Peyer's patch (tissue), 4 donors: ENCODE results near the gene CELF4.

Source experiments
- POLR2A ChIP-seq, 2 donors: fragments of 450-650 bp; IDR thresholded peaks; one replicate each; pipeline ENCODE4 v1.5.1; 2017; ENCODE audit warnings: antibody characterized with exemption in 2 of 2, mild to moderate bottlenecking in 2 of 2, moderate library complexity in 2 of 2
- TF ChIP-seq, protein P1 (sequence below), 6 experiments: fragments of 450-650 bp in 4 of 6; fragments of 200-600 bp in 2 of 6; sonication (generic) in 1 of 6; IDR thresholded peaks; one replicate each; pipeline ENCODE4 v1.5.1; 2017 to 2019; ENCODE audit warnings: antibody characterized with exemption in 6 of 6, mild to moderate bottlenecking in 3 of 6, moderate library complexity in 1 of 6

DNA sequence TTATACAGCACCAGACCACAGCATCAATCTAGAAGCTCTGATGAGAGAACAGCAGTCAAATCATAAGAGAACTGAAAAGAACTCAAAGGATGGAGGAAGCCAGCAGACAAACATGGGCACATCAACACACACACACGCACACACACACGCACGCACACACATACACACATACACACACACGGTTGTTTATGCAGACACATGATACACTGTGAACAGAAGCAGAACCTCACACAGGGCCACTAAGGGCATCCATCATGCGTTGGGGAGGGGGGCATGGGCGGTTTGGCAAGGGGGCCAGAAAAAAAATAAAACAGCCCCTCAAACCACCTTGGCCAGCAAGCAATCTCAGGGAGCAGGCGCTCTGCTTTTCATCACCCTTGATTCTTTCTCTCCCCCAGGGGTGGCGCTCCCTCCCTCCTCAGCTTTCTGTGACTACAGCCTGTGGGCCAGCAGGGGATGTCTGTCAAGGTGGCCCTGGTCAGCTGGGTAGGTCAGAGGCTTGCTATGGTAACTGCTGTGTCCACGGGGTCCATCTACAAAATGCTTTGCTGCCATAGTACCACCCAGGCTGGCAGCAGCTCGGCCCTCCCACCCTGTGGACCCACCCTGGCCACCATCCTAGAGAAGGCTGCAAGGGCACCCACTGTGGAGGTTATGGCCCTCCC is 318.0 kb downstream of the CELF4 start:
- TF ChIP-seq POLR2A (IDR thresholded peaks at IDR 0.05), result no peak
- TF ChIP-seq, protein P1, sequence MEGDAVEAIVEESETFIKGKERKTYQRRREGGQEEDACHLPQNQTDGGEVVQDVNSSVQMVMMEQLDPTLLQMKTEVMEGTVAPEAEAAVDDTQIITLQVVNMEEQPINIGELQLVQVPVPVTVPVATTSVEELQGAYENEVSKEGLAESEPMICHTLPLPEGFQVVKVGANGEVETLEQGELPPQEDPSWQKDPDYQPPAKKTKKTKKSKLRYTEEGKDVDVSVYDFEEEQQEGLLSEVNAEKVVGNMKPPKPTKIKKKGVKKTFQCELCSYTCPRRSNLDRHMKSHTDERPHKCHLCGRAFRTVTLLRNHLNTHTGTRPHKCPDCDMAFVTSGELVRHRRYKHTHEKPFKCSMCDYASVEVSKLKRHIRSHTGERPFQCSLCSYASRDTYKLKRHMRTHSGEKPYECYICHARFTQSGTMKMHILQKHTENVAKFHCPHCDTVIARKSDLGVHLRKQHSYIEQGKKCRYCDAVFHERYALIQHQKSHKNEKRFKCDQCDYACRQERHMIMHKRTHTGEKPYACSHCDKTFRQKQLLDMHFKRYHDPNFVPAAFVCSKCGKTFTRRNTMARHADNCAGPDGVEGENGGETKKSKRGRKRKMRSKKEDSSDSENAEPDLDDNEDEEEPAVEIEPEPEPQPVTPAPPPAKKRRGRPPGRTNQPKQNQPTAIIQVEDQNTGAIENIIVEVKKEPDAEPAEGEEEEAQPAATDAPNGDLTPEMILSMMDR (IDR thresholded peaks at IDR 0.05), result no peak
